ENCODE data around the gene GALT.
A peak's percentile ranks its signal among the peaks of the same experiment; 100 is the strongest.

The GALT gene

DNA sequence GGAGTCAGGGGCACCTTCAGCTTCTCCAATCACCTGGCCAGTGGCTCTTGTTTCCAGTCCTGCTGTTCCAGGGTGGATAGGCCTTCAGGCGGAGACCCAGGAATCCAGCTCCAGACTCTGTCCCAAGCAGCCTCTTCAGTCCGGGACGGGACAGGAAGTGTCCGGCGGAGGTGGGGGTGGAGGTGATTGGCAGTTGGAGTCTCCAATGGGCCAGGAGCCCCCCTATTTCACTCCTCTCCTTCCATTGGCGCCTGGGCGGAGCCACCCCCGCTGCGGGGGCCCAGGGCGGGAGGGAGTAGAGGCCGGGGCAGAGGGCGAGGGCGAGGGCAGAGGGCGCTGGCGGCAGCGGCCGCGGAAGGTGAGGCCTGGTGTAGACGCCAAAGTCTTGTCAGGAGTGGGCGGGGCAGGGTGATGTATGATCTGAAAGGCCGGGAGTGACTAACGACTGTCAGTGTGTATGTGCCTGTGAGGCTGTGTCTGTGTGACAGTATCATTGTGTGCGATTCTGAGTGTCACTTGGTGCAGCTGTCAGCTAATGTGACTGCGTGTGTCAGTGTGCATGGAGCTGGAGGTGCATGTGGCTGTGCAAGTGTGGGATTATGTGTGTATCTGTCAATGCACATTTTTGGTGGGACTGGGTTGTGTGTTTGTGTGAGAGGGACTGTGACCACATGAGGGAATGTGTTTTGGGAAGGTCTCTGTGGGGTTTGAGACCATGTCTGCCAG, 5.6 kb downstream of the GALT start, which contains the start of gene IL11RA:
Gene IL11RA, plus strand, starts transcription at position 310 of the 726 bp plus-strand sequence. CDS start 3,033 bp downstream, outside the sequence.
- DNase-seq (ENCODE audit: low spot score) = peak; percentile 68

DNA sequence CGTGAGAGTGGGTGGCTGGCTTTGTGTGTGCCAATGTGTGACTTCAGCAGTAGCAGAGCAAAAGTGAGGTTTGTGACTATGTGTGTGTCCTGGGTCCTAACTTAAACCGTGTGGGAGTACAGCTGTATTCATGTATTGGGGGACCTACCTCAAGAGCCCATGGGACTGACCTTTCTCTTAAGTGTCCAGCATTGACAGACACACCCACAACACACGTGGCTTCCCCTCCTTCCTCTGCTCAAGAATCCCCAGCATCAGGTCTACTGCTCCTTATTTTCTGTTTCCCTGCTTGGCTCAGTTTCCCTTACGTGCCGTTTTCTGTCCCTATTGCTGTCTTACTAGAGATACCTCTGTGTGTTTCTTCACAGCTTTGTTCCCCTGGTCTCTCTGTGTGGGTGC, 6.1 kb downstream of the GALT start:
- DNase-seq (ENCODE audit: low spot score) = no peak

DNA sequence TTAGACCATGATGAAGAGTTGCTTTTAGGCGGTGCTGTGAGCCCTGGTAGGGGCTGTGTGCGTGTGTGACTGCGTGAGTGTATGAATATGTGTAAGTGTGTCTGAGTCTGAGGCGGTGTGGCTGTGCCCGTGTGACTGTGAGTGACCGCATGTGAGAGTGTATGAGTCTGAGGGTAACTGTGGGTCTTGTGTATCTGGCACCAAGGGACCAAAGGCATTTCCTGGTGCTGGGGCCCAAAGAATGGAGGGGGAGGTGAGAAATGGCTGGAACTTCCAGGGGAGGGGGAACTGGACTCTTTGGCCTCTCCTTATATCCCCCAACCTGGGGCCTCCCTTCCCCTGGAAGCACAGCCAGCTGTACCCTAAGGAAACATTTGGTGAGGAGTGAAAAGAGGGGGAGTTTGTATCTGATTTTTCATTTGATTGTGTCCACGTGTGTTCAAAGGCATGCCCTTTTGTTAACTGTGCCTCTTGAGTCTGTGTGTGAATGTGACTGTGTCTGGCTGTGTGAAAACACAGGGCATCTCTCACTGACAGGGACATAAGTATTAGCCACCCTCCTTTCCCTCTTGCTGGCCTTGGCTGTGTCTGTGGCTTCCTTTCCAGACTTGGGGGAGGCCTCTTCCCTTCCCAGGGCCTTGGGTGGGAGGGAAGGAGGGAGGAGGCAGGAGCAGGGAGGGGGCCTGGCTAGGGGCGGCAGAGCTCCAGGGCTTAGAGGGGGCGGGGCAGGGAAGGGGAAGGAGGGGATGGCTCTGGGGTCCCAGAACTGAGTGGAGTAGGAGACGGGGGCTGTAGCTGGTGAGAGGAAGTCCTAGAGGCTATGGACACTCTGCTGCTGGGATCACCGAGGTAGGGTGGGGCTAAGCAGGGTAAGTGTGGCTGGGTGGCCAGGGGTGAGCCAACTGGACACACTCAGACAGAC, 6.9 kb downstream of the GALT start:
- DNase-seq (ENCODE audit: low spot score) = no peak

DNA sequence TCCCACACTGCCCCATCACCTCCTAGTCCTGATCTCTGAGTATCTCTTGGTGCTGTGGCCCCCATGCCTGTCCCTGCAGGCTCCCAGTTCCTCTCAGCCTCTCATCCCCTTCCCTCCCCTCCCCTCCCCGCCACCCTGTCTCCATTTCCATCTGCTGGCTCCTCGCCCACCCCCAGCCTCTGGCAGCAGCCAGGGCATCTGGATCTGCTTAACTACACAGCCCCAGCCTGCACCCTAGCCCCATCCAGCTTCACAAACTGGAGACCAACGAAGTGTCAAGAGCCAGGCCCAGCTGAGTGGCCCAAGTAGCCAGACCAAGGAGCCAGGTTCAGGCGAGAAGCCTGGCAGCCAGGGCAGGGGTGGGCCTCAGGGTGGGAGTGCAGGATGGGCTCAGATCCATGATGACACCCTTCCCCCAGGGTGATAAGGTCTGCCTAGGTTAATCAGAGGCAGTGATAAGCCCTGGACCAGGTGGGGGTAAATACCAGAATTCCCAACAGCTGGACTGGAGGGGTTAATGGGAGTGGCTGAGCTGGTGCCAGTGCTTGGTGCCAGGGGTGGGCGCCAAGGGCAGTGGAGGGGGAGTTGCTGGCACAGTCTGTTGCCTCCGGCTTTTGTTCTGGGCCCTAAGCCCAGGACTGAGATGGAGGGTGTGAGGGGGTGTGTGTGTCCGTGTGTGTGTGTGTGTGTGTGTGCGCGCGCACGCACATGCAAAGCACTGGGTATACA, 8.0 kb downstream of the GALT start:
- no peak for DNase-seq (ENCODE audit: low spot score)

DNA sequence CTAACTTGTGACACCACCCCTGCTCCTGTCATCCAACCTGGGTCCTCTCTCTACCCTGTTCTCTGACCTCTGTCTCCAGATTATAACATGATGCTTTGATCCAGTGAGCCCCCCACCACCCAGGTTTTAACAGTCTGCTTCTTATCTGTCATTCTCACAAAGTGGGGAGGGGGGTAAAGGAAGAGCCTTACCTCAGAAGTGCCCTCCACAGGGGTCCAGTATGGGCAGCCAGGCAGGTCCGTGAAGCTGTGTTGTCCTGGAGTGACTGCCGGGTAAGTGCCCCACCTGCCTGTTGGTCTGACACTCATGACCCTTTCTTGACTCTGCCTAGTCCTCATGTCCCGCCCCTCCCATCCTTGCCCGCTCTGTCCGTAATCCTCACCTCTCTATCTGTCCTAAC, 8.9 kb downstream of the GALT start:
- DNase-seq (ENCODE audit: low spot score) = no peak

DNA sequence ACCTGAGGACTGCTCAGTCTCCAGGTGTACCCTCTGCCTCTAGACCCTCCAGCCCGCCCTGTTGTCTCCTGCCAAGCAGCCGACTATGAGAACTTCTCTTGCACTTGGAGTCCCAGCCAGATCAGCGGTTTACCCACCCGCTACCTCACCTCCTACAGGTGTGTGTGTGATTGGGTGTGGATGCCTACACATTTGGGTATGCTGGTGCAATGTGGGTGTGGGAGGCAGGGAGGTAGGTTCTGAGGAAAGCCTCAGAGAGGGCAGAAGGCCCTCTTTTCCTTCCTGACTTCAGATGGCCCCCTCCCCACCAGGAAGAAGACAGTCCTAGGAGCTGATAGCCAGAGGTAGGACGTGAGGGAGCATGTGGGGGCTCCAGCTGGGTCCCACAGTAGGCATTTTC, 10.5 kb downstream of the GALT start:
- no peak for DNase-seq (ENCODE audit: low spot score)

DNA sequence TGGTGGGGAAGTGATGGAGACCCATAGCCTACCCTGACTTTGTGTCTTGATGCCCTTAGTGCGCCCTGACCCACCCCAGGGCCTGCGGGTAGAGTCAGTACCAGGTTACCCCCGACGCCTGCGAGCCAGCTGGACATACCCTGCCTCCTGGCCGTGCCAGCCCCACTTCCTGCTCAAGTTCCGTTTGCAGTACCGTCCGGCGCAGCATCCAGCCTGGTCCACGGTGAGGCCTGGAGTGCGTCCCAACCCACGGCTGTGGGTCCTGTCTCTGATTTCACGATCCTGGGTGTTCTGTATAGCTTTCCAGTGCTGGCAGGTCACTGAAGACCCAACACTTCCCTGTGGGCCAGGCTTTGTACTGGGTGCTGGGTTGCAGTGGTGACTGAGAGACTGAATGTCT, 12.0 kb downstream of the GALT start:
- no peak for DNase-seq (ENCODE audit: low spot score)

DNA sequence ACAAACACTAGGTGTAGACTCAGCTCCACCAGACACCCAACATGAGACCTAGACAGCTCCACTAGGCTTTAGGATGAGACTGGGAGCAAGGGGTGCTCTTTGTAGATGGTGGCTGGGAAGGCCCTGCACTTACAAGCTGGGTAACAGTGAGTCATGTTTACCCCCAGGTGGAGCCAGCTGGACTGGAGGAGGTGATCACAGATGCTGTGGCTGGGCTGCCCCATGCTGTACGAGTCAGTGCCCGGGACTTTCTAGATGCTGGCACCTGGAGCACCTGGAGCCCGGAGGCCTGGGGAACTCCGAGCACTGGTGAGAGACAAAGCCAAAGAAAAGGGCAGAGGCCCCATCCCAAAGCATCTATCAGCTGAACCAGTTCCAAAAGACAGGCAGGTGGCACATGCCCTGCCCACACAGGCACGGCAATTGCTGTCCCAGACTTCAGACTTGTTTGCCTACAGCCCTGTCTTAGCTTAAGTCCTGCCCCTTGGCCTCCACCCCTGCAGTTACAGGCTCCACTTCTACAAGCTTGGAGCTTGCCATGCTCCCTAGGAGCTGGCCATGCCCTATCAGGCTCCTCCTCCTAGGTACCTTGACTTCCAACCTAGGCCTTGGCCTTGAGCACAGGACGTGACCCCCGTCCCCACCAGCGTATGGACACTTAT, 13.2 kb downstream of the GALT start:
- DNase-seq (ENCODE audit: low spot score) = no peak

DNA sequence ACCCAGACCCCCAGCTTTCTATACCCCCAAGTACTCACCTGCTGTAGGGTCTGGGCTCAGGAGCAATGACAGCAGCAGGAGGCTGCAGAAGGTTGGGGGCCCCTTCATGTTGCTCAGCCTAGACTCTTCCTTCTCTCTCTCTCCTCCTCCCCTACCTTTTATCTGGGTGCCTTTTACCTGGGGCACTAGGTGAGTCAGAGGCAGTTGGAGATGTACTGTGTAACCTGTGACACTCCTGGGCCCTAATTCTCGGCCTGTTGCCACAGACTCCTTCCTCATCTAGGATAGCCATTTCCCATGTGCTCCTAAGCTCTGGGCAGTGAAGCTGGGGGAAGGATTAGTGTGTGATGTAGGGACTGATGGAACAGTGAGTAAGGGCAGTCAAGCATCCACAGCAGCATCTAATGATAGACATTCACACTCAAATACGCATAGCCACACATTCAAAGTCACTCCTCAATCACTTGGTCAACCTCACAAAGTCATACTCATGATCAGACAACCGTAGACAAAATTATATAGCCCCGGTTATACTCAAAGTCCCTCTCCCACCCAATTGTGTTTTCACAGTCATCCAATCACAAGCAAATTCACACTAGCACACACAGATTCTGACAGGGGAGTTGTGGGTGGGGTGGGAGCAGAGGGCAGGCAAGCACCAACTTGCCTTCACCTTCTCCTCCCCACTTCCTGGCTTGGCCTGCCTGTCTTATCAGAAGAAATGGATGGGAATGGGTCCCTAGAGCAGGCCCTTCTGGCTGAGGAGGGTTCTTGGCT, 16.2 kb downstream of the GALT start, which contains the start of gene CCL27:
Gene CCL27, minus strand, starts transcription at position 132 of the 777 bp plus-strand sequence. Its CDS starts 24 bp downstream, at position 108.
- DNase-seq (ENCODE audit: low spot score) = no peak

DNA sequence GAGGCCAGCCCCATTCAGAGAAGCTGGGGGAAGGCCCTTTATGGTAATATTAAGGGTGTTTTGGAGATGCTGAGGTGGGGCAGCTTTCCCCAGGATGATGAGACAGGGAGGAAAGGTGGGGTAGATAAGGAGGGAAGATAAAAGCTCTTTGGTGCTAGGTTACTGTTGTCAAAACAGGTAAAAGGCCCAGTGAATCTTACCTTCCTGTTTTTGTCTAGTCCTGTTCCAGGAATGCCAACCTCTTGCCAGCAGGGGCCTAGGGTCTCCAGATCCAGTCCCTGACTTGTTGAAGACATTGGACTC, 16.8 kb downstream of the GALT start:
- DNase-seq (ENCODE audit: low spot score) = no peak

DNA sequence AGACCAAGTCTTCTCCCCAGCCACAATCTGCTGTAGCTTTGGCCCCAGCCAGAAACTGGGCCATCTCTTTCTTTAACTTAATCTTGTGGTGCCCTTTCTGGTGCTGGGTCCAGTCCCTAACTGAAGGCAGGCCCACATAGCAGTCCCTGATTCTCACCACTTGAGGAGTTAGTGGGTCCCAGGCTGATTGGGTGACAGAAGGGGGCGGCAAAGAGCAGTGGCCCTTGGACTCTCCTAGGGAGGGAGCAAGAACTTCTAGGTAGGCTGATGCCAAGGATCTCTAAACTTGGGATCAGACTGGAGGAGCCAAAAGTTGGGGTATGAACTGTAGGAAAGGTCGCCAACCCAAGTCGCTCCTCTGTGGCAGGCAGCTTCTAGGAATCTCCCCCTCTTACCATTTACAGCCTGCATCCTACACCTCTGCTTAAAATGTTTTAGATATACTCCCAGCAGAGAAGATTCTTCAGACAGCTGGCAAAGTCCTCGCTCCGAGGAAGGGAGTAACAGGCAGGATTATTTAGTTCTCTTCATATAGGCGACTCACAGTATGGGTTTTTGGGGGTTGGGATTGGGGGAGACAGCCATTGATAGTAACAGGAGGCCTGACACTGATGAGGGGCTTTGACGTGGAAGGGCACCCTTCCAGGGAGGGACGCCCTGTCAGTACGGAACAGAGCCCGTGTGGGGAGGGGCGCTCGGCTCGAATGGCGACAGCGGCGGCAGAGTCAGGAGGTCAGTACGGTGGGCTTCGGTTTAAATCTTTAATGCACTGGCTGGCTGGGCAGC, 18.0 kb downstream of the GALT start:
- peak; percentile 84 for DNase-seq (ENCODE audit: low spot score)

DNA sequence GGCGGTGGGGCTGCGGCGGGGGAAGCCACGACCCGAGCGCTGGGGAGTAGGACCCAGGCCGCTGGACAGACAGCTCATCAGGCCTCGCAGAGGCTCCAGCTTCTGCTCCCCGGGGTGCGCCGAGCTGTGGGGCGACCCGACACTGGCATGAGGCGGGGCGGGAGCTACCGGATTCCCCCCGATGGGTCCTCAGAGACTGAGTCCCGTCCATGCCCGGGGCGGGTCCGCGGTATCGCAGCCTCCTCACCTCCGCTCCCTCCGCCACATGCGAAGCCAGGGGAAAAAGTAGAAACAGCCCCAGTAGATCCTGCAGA, 18.5 kb downstream of the GALT start:
- no peak for DNase-seq (ENCODE audit: low spot score)

DNA sequence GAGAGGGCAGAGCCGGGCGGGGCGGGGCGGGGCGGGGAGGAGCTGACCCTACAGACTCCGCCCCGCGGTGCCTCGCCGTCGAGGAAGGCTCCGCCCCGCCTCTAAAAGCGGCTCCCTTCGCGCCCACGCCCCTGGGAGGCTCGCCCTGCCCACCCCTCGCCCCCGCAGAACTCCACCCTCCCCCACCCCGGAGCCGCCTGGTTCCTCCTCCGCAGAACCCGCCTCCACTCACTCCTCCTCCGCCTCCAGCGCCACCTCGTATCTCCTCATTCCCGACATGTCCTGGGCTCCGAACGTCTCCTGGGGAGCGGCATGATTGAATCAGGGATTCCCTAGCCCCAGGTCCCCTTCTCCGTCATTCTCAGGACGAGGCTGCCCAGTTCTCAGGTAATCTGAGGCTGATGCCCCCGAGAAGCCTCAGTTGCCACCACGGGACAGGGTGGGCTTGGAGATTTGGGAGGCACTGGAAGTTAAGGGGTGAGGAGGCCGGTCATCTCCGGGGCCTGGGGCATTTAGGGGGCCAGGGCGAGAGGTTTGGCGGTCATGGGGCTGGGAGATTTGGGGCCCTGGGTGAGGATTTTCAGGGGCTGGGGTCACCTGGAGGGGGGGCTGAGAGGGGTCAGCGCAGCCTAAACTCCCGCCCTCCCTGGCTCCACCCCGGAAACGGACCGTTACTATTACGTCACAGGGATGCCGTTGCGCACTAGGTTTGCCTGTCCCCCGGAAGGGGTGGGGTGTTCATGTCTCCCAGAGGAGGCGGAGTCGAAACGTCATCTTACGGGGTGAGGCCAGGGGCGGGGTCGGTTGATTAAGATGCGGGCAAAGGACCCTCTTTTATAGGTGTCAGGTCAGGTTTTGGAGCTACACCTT, 19.1 kb downstream of the GALT start:
- DNase-seq (ENCODE audit: low spot score) = peak; percentile 93

DNA sequence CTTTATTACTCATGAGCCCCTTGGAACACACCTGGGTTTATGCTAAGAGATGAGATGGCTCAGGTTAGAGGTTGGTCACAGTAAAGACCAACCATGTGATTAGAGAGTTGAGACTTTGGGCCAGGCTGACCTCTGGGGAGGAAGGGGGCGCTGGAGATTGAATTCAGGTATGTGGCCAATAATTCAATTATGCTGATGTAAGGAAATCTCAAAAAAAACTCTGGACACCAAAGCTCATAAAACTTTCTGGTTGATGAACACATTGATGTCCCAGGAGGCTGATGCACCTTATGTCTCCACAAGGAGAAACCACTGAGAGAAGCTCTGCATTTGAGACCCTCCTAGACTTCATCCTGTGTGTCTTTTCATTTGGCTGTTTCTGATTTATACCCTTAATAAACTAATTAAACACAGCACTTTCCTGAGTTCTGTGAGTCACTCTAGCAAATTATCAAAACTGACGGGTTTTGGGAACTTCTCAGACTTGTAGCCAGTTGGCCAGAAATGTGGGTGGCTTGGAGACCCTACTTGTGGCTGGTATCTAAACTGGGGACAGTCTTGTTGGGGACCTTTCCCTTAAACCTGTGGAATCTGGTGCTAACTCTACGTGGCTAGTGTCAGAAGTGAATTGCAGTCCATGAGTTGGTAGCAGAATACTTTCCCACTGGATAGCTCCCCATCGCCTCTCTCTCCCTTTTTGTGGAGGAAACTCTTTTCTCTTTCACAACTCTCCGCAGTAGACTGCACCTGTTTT, 23.5 kb downstream of the GALT start:
- no peak for DNase-seq (ENCODE audit: low spot score)

DNA sequence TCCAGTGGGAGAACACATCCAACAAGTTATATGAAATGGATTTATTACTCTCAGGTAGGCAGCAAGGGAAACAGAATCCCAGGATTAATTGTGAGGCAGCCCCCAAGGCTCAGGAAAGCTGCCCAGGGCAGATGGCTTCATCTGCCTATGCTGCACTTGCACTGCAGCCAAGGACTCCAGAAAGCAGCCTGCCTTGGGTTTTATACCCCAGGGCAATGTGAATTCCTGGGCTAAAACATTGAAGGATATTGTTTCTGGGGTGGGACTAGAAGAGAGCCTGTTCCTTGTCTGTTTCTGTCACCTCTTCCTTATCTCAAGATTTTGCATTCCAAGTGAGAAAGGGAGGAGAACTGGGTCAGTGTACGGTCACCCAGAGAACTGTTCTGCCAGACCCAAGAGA, 24.8 kb downstream of the GALT start:
- no peak for DNase-seq (ENCODE audit: low spot score)

DNA sequence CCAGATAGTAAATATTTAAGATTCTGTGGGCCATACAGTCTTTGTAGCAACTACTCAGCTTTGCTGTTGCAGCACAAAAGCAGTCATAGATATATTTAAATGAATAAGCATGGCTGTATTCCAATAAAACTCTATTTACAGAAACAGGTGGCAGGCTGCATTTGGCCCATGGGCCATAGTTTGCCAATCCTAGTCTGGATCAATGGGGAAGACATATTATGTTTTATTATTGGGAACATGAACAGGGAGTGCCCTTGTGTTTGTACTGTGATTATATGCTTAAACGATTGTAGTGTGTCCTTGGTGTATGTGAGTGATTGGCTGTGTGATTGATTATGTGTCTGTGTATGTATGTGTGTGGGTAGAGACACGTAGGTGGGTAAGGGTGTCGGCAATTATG, 28.0 kb downstream of the GALT start:
- DNase-seq (ENCODE audit: low spot score) = no peak

DNA sequence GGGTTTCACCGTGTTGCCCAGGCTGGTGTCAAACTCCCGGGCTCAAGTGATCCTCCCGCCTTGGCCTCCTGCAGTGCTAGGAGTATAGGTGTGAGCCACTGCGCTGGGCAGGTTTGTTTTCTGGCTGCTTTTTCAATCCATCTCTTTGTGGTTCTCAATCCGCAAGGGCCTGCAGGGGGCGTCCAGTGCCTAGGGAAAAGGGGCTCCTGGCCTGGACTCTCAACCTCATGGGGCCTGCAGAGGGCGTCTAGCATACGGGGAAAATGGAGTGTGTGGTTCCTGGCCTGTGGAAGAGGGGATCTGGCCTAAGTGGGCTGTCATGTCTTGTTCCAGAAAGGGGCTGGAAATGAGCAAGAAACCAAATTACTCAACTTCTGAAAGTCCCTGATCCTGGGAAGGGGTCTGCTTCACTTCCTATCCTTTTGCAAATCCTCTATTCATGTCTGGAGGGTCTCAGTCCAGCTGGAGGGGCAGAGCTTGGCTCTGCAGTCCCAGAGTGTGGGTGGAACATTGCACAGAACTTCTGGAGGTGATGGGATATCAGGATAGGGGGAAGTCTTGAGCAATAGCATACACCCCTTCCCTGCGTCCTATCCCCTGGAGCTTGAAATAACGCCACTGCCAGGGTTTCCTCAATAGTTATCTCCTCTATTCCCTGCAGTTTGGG, 28.7 kb downstream of the GALT start:
- DNase-seq (ENCODE audit: low spot score) = peak; percentile 70

DNA sequence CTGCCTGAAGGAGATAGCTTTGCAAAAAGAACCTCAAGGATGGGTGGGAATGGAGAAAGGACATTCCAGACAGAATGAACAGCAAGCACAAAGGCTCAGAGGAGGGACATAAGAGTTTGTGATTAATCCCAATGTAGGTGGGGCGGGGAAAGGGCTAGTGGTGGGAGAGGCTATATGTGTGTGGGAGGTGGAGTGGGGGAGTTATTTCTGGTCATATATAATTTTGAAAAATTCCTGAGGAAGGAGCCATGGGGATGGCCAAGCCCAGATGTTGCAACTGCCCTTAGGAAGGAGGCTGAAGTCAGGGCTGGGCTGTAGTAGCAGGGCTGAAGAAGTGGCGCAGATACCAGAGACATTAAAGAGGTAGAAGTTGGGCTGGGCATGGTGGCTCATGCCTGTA, 29.4 kb downstream of the GALT start:
- no peak for DNase-seq (ENCODE audit: low spot score)
